H1 (cell line): ENCODE data around the gene KCNJ16. TPM values are rescaled to one million over a fixed set of nuclear protein-coding genes. Genes with fewer than 3 reads are reported as not detected.

Experiments
- CTCF ChIA-PET: fragments of 300-600 bp; sonication (Branson Sonifier 250); formaldehyde crosslinking; loops from one replicate; lab custom pipeline; 2021; ENCODE audit not compliant: partially characterized antibody; lab: Charles Lee
- POLR2A ChIA-PET: fragments of 300-600 bp; sonication (Branson Sonifier 250); formaldehyde crosslinking; loops from one replicate; lab custom pipeline; 2021; ENCODE audit warnings: inconsistent platforms; ENCODE audit not compliant: partially characterized antibody; lab: Charles Lee
- DNase-seq, 2 experiments: peaks; one replicate each; pipeline versions ENCODE4 v3.0.0 to v3.0.0-alpha.2; 2010 to 2022; ENCODE audit warnings: low spot score in 2 of 2, low read depth in 1 of 2, mixed read lengths in 1 of 2
- FAIRE-seq: peaks from 2 replicates; lab custom pipeline; 2011; peaks lifted over from hg19 to GRCh38; lab: Jason Lieb, UNC
- H2AFZ ChIP-seq: 2 replicates; pipeline ENCODE4 v1.8.1; 2012; ENCODE audit warnings: low read length, inconsistent platforms
- H2AK5ac ChIP-seq: 2 replicates; pipeline ENCODE4 v1.6.1; 2013; ENCODE audit warnings: low read depth, low read length
- H2BK120ac ChIP-seq: replicated peaks from 2 replicates; pipeline ENCODE3; 2013; ENCODE audit warnings: low read depth, low read length, inconsistent platforms
- H2BK12ac ChIP-seq: 2 replicates; pipeline ENCODE4 v1.6.1; 2013; ENCODE audit warnings: low read depth, low read length
- H2BK15ac ChIP-seq: 2 replicates; pipeline ENCODE4 v1.6.1; 2013; ENCODE audit warnings: low read length
- H2BK20ac ChIP-seq: 2 replicates; pipeline ENCODE4 v1.6.1; 2013; ENCODE audit warnings: low read length
- H2BK5ac ChIP-seq: 2 replicates; pipeline ENCODE4 v1.6.1; 2013; ENCODE audit warnings: low read depth, low read length
- H3K14ac ChIP-seq: 2 replicates; pipeline ENCODE4 v1.6.1; 2013; ENCODE audit warnings: inconsistent platforms; ENCODE audit not compliant: insufficient read length
- H3K18ac ChIP-seq: 2 replicates; pipeline ENCODE4 v1.6.1; 2013; ENCODE audit warnings: low read length; ENCODE audit errors: extremely low read depth
- H3K23ac ChIP-seq: 2 replicates; pipeline ENCODE4 v1.6.1; 2013; ENCODE audit warnings: inconsistent platforms; ENCODE audit not compliant: insufficient read length
- H3K23me2 ChIP-seq: 2 replicates; pipeline ENCODE4 v1.6.1; 2013; ENCODE audit warnings: low read depth, low read length
- H3K27ac ChIP-seq: 2 replicates; pipeline ENCODE4 v1.6.1; 2011; ENCODE audit warnings: low read depth, low read length, inconsistent platforms
- H3K27me3 ChIP-seq, 4 experiments: replicated peaks in 1 of 4; 1 replicate in 1 of 4; 2 replicates in 3 of 4; pipeline versions ENCODE4 v1.6.1 to v1.8.1; 2011 to 2013; ENCODE audit warnings: low read length in 3 of 4, mild to moderate bottlenecking in 3 of 4, inconsistent platforms in 2 of 4, mixed read lengths in 2 of 4, moderate library complexity in 1 of 4; ENCODE audit not compliant: control insufficient read depth in 3 of 4, insufficient read depth in 3 of 4; ENCODE audit errors: extremely low read depth in 1 of 4
- H3K36me3 ChIP-seq, 4 experiments: 2 replicates each; pipeline versions ENCODE4 v1.6.1 to v1.8.1; 2011 to 2013; ENCODE audit warnings: mild to moderate bottlenecking in 4 of 4, low read length in 3 of 4, moderate library complexity in 2 of 4, control low read depth in 1 of 4, inconsistent platforms in 1 of 4; ENCODE audit not compliant: insufficient read depth in 4 of 4, control insufficient read depth in 2 of 4
- H3K4ac ChIP-seq: replicated peaks from 2 replicates; pipeline ENCODE3; 2013; ENCODE audit warnings: low read length, low read depth, mixed read lengths, inconsistent platforms; ENCODE audit not compliant: insufficient read length
- H3K4me1 ChIP-seq, 4 experiments: replicated peaks in 1 of 4; 1 replicate in 1 of 4; 2 replicates in 3 of 4; pipeline versions ENCODE4 v1.6.1 to v1.8.1; 2011 to 2013; ENCODE audit warnings: low read length in 3 of 4, inconsistent platforms in 2 of 4, mixed read lengths in 1 of 4; ENCODE audit not compliant: insufficient read depth in 4 of 4, control insufficient read depth in 3 of 4
- H3K4me2 ChIP-seq, 2 experiments: 2 replicates each; pipeline versions ENCODE4 v1.6.1 to v1.8.1; 2011 to 2013; ENCODE audit warnings: low read depth in 2 of 2, low read length in 2 of 2, control low read depth in 1 of 2, inconsistent platforms in 1 of 2, mild to moderate bottlenecking in 1 of 2; ENCODE audit not compliant: insufficient read depth in 1 of 2
- H3K4me3 ChIP-seq, 4 experiments: fragments of 200-600, 300-600 bp in 1 of 4; sonication (generic), shearing (Covaris generic), sonication (Bioruptor Twin) in 1 of 4; 2 replicates each; pipeline versions ENCODE4 v1.5.1 to v1.8.1; 2011 to 2016; ENCODE audit warnings: low read length in 4 of 4, low read depth in 3 of 4, control low read depth in 2 of 4, inconsistent platforms in 2 of 4, mild to moderate bottlenecking in 2 of 4, mixed read lengths in 1 of 4, moderate library complexity in 1 of 4; ENCODE audit not compliant: insufficient read depth in 2 of 4; ENCODE audit errors: extremely low read depth in 1 of 4
- H3K56ac ChIP-seq: replicated peaks from 2 replicates; pipeline ENCODE3; 2013; ENCODE audit warnings: low read depth, mild to moderate bottlenecking, mixed read lengths, low read length, inconsistent platforms; ENCODE audit not compliant: insufficient read length
- H3K79me1 ChIP-seq: 2 replicates; pipeline ENCODE4 v1.6.1; 2013; ENCODE audit warnings: low read depth, low read length, control low read depth
- H3K79me2 ChIP-seq, 2 experiments: 2 replicates each; pipeline versions ENCODE4 v1.6.1 to v1.8.1; 2012 to 2013; ENCODE audit warnings: low read length in 2 of 2, mild to moderate bottlenecking in 2 of 2, inconsistent platforms in 1 of 2; ENCODE audit not compliant: insufficient read depth in 2 of 2, control insufficient read depth in 1 of 2
- H3K9ac ChIP-seq, 4 experiments: replicated peaks in 1 of 4; 1 replicate in 1 of 4; 2 replicates in 3 of 4; pipeline versions ENCODE4 v1.6.1 to v1.8.1; 2011 to 2013; ENCODE audit warnings: low read depth in 3 of 4, low read length in 3 of 4, control low read depth in 2 of 4, mild to moderate bottlenecking in 2 of 4, moderate library complexity in 2 of 4, inconsistent platforms in 1 of 4; ENCODE audit errors: extremely low read depth in 1 of 4
- H3K9me3 ChIP-seq, 2 experiments: 2 replicates each; pipeline versions ENCODE4 v1.6.1 to v1.8.1; 2012 to 2013; ENCODE audit warnings: mild to moderate bottlenecking in 2 of 2, moderate library complexity in 2 of 2, control low read depth in 1 of 2, inconsistent platforms in 1 of 2, low read depth in 1 of 2, low read length in 1 of 2, mixed read lengths in 1 of 2; ENCODE audit not compliant: insufficient read depth in 2 of 2
- H4K20me1 ChIP-seq, 2 experiments: replicated peaks in 1 of 2; 2 replicates each; pipeline versions ENCODE3 to v1.8.1; 2011 to 2013; ENCODE audit warnings: inconsistent platforms in 2 of 2, low read length in 2 of 2, mild to moderate bottlenecking in 1 of 2; ENCODE audit not compliant: insufficient read depth in 2 of 2, control insufficient read depth in 1 of 2
- H4K5ac ChIP-seq: 2 replicates; pipeline ENCODE4 v1.6.1; 2013; ENCODE audit warnings: low read length, low read depth, mixed read lengths, inconsistent platforms; ENCODE audit not compliant: insufficient read length
- H4K8ac ChIP-seq: 2 replicates; pipeline ENCODE4 v1.8.0; 2013; ENCODE audit warnings: mild to moderate bottlenecking, moderate library complexity, low read length, inconsistent platforms; ENCODE audit not compliant: insufficient read depth; ENCODE audit errors: extremely low read depth
- H4K91ac ChIP-seq: replicated peaks from 2 replicates; pipeline ENCODE3; 2013; ENCODE audit warnings: low read length, mixed read lengths, inconsistent platforms; ENCODE audit not compliant: insufficient read length
- ASH2L ChIP-seq: fragments of 200-600, 300-600 bp; sonication (generic); IDR thresholded peaks from one replicate; pipeline ENCODE4 v1.7.1; 2017; ENCODE audit warnings: low read length
- BRCA1 ChIP-seq: IDR thresholded peaks from 2 replicates; pipeline ENCODE4 v1.6.1; 2012; ENCODE audit warnings: low read depth, low read length, improper control_type of control experiment
- CEBPB ChIP-seq: IDR thresholded peaks from 2 replicates; pipeline ENCODE4 v1.6.1; 2012; ENCODE audit warnings: low read depth, low read length
- GTF2F1 ChIP-seq: IDR thresholded peaks from 2 replicates; pipeline ENCODE4 v1.6.1; 2012; ENCODE audit warnings: low read depth, low read length, improper control_type of control experiment, borderline replicate concordance
- HDAC6 ChIP-seq: IDR thresholded peaks from one replicate; pipeline ENCODE4 v1.7.1; 2012; ENCODE audit warnings: low read depth, mild to moderate bottlenecking, inconsistent platforms, low read length, moderate library complexity
- KDM1A ChIP-seq: fragments of 200-600, 300-600 bp; sonication (generic); IDR thresholded peaks from 2 replicates; pipeline ENCODE4 v1.7.1; 2016; ENCODE audit warnings: mild to moderate bottlenecking, low read length, borderline replicate concordance
- POU5F1 ChIP-seq: IDR thresholded peaks from 2 replicates; pipeline ENCODE4 v1.6.1; 2011; ENCODE audit warnings: low read depth, mild to moderate bottlenecking, low read length, moderate library complexity
- RBBP5 ChIP-seq: IDR thresholded peaks from 2 replicates; pipeline ENCODE4 v1.7.1; 2012; ENCODE audit warnings: low read depth, mild to moderate bottlenecking, inconsistent platforms, low read length, moderate library complexity, borderline replicate concordance
- TCF12 ChIP-seq: IDR thresholded peaks from 2 replicates; pipeline ENCODE4 v1.6.1; 2011; ENCODE audit warnings: low read depth, mild to moderate bottlenecking, low read length
- WGBS, 2 experiments: shearing (Covaris generic) in 1 of 2; methylation state at CpG; one replicate each; pipeline versions ENCODE4 v1.1.6 to v1.1.7; 2013 to 2015; ENCODE audit warnings: low lambda C conversion rate in 2 of 2, mixed read lengths in 2 of 2, inconsistent platforms in 1 of 2, low coverage in 1 of 2, missing lambda C conversion rate in 1 of 2; ENCODE audit not compliant: insufficient replicate concordance in 2 of 2, insufficient coverage in 1 of 2, insufficient read length in 1 of 2; ENCODE audit errors: extremely low coverage in 1 of 2, missing lambda C conversion rate in 1 of 2; 5-methylcytosine and 5-hydroxymethylcytosine counted together
- polyA plus RNA-seq, 7 experiments: library from polyadenylated mRNA; depleted of rRNA in 3 of 7; stranded (reverse) in 5 of 7; unstranded in 2 of 7; fragments of >200 nt in 5 of 7; fragments of 200-250 nt in 2 of 7; gene quantifications; 1 replicate in 5 of 7; 2 replicates in 1 of 7; 4 replicates in 1 of 7; pipeline versions ENCODE4 v1.2.1 to v1.2.3, GENCODE V29; 2011 to 2013; ENCODE audit warnings: missing spikeins in 2 of 7, mixed read lengths in 2 of 7
- total RNA-seq: library from RNA; stranded (reverse); fragmentation: NEBNext Ultra II Directional; extraction: Animal tissue kit (Norgen Biotek cat#: 25700); gene quantifications from 2 replicates; pipeline ENCODE4 v1.2.1, GENCODE V29; 2021
- TF ChIP-seq, protein P1 (sequence below): IDR thresholded peaks from 2 replicates; pipeline ENCODE4 v1.6.1; 2012; ENCODE audit warnings: inconsistent platforms
- TF ChIP-seq, protein P2 (sequence below): IDR thresholded peaks from 2 replicates; pipeline ENCODE4 v1.6.1; 2012; ENCODE audit warnings: low read length, inconsistent platforms

Gene KCNJ16
- total and polyA plus RNA-seq, 2 of the 8 experiments (the other 6 are each of a cell fraction or from before 2014, with no cell fraction given): not detected

DNA sequence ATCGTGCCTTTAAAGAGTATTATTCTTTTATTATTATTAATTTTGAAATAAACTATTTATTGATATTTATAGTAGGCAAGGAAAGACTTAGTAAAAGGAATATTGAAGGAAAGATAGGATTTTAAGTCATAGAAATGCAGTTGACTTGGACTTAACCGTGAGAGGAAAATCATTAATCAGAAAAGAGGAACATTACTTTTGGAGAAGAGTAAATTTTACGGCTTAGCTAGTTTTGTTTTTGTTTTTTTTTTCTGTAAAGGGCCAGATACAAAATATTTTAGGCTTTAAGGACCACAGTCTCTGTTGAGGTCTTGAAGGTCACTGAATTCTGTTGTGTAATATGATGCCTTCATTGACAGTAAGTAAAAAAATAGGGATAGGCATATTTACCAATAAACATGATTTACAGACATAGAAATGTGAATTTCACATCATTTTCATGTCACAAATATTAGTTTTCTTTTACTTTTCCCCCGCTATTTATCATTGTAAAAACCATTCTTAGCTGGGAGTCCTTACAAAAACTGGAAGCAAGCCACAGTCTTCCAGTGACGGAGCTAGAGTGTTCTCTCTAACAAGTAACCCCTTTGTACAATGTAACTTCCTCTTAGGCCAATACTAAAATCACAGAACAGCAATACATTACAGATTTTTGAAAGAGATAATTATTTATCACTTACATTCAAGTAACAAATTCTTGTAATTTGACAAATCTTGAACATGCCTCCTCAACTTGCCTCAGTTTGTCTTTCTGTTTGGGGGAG, 2.3 kb upstream of the KCNJ16 start:
- no peaks in the 10 kb centered on the region for H3K36me3 ChIP-seq
- no peak overlapping the region for H4K8ac ChIP-seq
- no peak for FAIRE-seq
- ChIA-PET POLR2A (no interaction called here), CTCF (interaction anchor here (1.6 kb wide), 1 partner anchor 17 kb away, joined by 3 read pairs; no protein-coding TSS in a partner anchor)
- no peak overlapping the region for H3K23ac ChIP-seq
- no peak overlapping the region for H2BK5ac ChIP-seq
- WGBS, 2 experiments: 88% methylated on average over 5 of the region's 5 CpGs; no CpG with 5 or more reads in 1 of the 2 experiments
- DNase-seq: no peak
- no peaks in the 10 kb centered on the region for H4K20me1 ChIP-seq
- no peak overlapping the region for H3K56ac ChIP-seq
- H3K79me2 ChIP-seq: no peaks in the 10 kb centered on the region
- no peak overlapping the region for H2AFZ ChIP-seq
- H2AK5ac ChIP-seq: no peak overlapping the region
- no peak overlapping the region for H2BK12ac ChIP-seq
- H3K23me2 ChIP-seq: no peaks in the 10 kb centered on the region
- H3K27me3 ChIP-seq: no peaks in the 10 kb centered on the region
- no peak overlapping the region for H2BK120ac ChIP-seq
- no peaks in the 10 kb centered on the region for H3K4me1 ChIP-seq
- no peak overlapping the region for H3K14ac ChIP-seq
- no peaks in the 10 kb centered on the region for H3K9me3 ChIP-seq
- no peak overlapping the region for H3K27ac ChIP-seq
- no peak overlapping the region for H3K9ac ChIP-seq
- no peak overlapping the region for H3K4ac ChIP-seq
- no peak overlapping the region for H2BK15ac ChIP-seq
- no peak overlapping the region for H4K5ac ChIP-seq
- H2BK20ac ChIP-seq: no peak overlapping the region
- no peak overlapping the region for H4K91ac ChIP-seq
- H3K4me2 ChIP-seq: no peak overlapping the region
- no peaks in the 10 kb centered on the region for H3K79me1 ChIP-seq
- no peak overlapping the region for H3K18ac ChIP-seq
- no peak overlapping the region for H3K4me3 ChIP-seq
- TF ChIP-seq TCF12 (no peak), RBBP5 (no peak), HDAC6 (no peak), CEBPB (no peak), ASH2L (no peak), POU5F1 (no peak), BRCA1 (no peak), GTF2F1 (no peak), KDM1A (no peak)
- TF ChIP-seq, protein P1, sequence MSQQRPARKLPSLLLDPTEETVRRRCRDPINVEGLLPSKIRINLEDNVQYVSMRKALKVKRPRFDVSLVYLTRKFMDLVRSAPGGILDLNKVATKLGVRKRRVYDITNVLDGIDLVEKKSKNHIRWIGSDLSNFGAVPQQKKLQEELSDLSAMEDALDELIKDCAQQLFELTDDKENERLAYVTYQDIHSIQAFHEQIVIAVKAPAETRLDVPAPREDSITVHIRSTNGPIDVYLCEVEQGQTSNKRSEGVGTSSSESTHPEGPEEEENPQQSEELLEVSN: no peak
- TF ChIP-seq, protein P2, sequence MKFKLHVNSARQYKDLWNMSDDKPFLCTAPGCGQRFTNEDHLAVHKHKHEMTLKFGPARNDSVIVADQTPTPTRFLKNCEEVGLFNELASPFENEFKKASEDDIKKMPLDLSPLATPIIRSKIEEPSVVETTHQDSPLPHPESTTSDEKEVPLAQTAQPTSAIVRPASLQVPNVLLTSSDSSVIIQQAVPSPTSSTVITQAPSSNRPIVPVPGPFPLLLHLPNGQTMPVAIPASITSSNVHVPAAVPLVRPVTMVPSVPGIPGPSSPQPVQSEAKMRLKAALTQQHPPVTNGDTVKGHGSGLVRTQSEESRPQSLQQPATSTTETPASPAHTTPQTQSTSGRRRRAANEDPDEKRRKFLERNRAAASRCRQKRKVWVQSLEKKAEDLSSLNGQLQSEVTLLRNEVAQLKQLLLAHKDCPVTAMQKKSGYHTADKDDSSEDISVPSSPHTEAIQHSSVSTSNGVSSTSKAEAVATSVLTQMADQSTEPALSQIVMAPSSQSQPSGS: no peak
